PFSK-1 (cell line): ENCODE measurements around the gene GDF2.

ENCODE experiments used
- FOXP2 ChIP-seq: optimal IDR thresholded peaks from 2 replicates; pipeline ENCODE3; 2011; ENCODE audit warnings: borderline replicate concordance, control low read depth, inconsistent platforms; ENCODE audit not compliant: insufficient read depth; ENCODE audit errors: extremely low read length, extremely low read depth
- POLR2AphosphoS5 ChIP-seq: IDR thresholded peaks from 2 replicates; pipeline ENCODE4 v1.6.1; 2012; ENCODE audit warnings: low read depth, mild to moderate bottlenecking, control low read depth, low read length, moderate library complexity
- SIN3A ChIP-seq: IDR thresholded peaks from 2 replicates; pipeline ENCODE4 v1.6.1; 2012; ENCODE audit warnings: mild to moderate bottlenecking, low read length, moderate library complexity, borderline replicate concordance; ENCODE audit not compliant: insufficient read depth
- TAF1 ChIP-seq: IDR thresholded peaks from 2 replicates; pipeline ENCODE4 v1.6.1; 2012; ENCODE audit warnings: low read length, control low read depth, borderline replicate concordance; ENCODE audit not compliant: insufficient read depth
- TF ChIP-seq, protein P1 (sequence below), 2 experiments: IDR thresholded peaks; 2 replicates each; pipeline versions ENCODE4 v1.6.1 to v1.8.0; 2011 to 2012; ENCODE audit warnings: low read depth in 2 of 2, low read length in 2 of 2, control low read depth in 1 of 2, inconsistent platforms in 1 of 2, mild to moderate bottlenecking in 1 of 2, moderate library complexity in 1 of 2; ENCODE audit not compliant: insufficient read depth in 1 of 2

Gene GDF2

DNA sequence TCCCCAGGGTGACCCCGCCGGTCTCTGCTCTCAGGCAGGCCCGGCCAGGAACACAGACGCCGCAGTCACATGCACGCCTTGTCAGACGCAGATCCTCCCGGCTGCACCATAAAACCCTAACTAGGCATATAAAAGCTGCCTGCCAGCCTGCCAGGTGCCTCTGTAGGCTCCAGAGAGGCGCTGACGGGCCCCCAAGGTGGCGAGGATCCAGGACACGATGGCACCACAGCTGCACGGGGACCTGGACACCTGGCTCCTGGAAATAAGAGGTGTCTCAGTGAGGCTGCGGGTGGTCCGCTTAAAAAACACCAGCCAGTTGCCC lies 44.1 kb upstream of the GDF2 start:
- TF ChIP-seq, protein P1, sequence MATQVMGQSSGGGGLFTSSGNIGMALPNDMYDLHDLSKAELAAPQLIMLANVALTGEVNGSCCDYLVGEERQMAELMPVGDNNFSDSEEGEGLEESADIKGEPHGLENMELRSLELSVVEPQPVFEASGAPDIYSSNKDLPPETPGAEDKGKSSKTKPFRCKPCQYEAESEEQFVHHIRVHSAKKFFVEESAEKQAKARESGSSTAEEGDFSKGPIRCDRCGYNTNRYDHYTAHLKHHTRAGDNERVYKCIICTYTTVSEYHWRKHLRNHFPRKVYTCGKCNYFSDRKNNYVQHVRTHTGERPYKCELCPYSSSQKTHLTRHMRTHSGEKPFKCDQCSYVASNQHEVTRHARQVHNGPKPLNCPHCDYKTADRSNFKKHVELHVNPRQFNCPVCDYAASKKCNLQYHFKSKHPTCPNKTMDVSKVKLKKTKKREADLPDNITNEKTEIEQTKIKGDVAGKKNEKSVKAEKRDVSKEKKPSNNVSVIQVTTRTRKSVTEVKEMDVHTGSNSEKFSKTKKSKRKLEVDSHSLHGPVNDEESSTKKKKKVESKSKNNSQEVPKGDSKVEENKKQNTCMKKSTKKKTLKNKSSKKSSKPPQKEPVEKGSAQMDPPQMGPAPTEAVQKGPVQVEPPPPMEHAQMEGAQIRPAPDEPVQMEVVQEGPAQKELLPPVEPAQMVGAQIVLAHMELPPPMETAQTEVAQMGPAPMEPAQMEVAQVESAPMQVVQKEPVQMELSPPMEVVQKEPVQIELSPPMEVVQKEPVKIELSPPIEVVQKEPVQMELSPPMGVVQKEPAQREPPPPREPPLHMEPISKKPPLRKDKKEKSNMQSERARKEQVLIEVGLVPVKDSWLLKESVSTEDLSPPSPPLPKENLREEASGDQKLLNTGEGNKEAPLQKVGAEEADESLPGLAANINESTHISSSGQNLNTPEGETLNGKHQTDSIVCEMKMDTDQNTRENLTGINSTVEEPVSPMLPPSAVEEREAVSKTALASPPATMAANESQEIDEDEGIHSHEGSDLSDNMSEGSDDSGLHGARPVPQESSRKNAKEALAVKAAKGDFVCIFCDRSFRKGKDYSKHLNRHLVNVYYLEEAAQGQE (IDR thresholded peaks at IDR 0.05; ENCODE audit: insufficient read depth in 1 of 2, low read depth in 2 of 2, low read length in 2 of 2), result no peak
- TF ChIP-seq POLR2AphosphoS5 (no peak), TAF1 (no peak), FOXP2 (no peak), SIN3A (no peak)

DNA sequence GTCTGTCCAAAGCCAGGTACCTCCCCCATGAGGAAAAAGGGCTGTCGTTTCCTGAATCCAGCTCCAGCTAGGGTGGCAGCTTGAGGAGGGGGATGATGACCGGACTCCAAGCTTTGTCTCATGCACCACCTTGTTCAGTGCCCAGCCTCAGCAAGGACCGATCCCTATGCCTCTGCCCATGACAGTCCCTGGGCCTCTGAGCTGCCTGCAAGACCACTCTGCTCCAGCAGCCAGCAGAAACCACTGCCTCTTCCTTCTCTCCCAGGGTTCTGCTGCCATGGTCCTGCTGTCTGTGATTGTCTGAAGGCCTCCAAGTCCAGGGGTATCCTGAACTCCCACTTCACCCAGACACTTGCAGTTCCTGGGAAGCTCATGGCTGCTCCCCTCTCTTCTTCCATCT lies 43.5 kb upstream of the GDF2 start:
- TF ChIP-seq, protein P1 (IDR thresholded peaks at IDR 0.05; ENCODE audit: insufficient read depth in 1 of 2, low read depth in 2 of 2, low read length in 2 of 2), result no peak
- no peak for TF ChIP-seq POLR2AphosphoS5
- TF ChIP-seq SIN3A, result no peak
- TF ChIP-seq TAF1, result no peak
- TF ChIP-seq FOXP2, result no peak

- TF ChIP-seq FOXP2 (no peak), TAF1 (no peak), POLR2AphosphoS5 (no peak), SIN3A (no peak)
- TF ChIP-seq, protein P1 (IDR thresholded peaks at IDR 0.05; ENCODE audit: insufficient read depth in 1 of 2, low read depth in 2 of 2, low read length in 2 of 2), result no peak
Observed at GRCh38 chr10:47279276-47279675, 43.0 kb upstream of the GDF2 start.

DNA sequence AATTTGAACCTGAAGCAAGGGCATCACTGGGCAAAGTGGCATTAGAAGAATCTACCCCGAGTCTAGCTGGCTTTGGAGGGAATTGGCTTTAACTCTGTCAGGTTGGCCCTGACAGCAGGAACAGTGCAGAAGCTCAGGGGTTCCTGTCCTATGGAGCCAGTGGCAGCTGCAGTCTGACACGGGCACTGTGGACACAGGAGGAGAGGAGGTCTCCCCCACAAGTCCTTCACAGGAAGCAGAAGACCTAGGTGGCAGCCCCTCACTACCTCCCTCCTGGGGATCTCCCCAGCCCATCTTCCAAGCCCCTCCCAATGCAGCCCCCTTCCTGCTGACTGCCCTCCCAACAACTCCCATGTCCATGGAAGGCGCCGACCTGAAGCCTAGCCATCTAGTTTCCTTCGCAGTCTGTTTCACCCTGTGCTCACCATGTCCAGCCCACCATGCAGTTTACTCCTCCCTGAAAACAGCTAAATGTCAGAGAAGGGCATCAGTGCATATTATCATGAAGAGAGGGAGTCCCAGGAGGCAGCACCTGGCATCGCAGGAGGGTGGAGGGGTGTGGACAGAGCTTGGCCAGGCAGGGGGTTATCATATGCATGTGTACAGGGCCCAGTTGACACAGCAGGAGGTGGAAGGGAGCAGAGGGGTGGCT lies 40.1 kb upstream of the GDF2 start:
- no peak for TF ChIP-seq TAF1
- no peak for TF ChIP-seq SIN3A
- TF ChIP-seq, protein P1 (IDR thresholded peaks at IDR 0.05; ENCODE audit: insufficient read depth in 1 of 2, low read depth in 2 of 2, low read length in 2 of 2), result no peak
- no peak for TF ChIP-seq FOXP2
- no peak for TF ChIP-seq POLR2AphosphoS5

DNA sequence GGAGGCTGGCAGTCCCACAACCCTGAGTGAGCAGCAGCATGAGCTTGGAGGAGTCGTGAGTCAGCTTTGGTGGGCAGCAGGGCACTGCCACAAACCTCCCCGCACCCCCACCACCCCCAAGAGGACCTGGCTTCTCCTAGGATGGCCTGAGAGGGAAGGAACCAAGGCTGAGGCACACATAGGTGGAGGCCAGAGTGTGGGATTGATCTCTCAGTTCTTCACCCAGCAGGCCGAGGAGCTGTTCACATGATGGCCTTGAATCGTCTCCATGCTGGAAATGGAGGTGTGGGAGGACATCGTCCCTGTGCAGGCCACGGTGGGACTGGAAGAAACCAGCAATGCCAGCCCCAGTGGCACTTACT lies 39.6 kb upstream of the GDF2 start:
- TF ChIP-seq, protein P1 (IDR thresholded peaks at IDR 0.05; ENCODE audit: insufficient read depth in 1 of 2, low read depth in 2 of 2, low read length in 2 of 2), result no peak
- no peak for TF ChIP-seq FOXP2
- TF ChIP-seq SIN3A, result no peak
- TF ChIP-seq TAF1, result no peak
- no peak for TF ChIP-seq POLR2AphosphoS5
